Brain pericyte (primary cell): ENCODE results near the gene NFE2L2.
"Not testable (repeated sequence)": the region's sequence is repeated elsewhere in the genome, so short reads cannot be mapped to it uniquely, and the experiment has no call there.

Experiments used
- DNase-seq: peaks from one replicate; pipeline ENCODE4 v3.0.0-alpha.2; 2012; ENCODE audit warnings: low read depth, low spot score

Gene NFE2L2

DNA sequence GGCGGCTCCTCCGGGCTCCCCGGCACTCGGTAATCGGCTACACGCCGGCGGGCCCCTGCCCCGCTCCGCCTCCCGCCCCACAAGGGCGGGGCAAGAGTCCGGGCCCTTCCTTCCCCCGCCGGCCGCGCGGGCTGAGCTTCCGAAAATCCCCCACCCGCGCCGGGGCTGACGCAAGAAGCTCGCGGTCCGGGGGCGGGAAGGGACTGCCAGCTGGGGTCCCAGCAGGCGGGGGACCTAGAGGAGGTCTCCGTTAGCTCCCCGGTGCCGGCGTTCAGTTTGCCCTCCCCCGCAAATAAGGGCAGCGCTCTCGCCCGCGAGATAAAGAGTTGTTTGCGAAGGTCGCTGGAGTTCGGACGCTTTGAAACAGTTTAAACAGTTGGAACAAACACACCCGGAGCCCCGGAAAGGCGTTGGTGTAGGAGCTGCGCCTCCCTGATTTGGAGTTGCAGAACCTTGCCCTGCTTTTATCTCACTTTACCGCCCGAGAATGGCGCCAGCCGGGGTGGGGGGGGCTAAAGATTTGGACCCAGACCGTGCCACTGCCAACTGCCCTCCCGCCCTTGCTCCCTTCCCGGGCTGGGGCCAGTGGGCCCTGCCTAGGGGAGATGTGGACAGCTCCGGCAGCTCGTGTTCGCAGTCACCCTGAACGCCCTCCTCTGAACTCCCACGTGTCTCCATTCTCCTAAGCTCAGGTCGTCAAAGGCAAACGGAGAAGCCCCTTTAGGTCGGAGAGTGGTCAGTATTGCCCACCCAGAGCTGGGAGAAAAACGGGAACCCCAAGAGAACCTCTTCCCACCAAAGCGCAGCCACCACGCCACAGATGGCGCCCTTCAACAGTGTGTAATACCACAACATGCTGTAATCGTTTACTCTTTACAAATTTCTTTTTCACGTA, at the start of gene NFE2L2:
Gene NFE2L2 (minus strand): TSS at position 35 of the 895 bp plus-strand sequence. CDS start 151 bp downstream, outside the sequence.
- DNase-seq = peak; percentile 67

DNA sequence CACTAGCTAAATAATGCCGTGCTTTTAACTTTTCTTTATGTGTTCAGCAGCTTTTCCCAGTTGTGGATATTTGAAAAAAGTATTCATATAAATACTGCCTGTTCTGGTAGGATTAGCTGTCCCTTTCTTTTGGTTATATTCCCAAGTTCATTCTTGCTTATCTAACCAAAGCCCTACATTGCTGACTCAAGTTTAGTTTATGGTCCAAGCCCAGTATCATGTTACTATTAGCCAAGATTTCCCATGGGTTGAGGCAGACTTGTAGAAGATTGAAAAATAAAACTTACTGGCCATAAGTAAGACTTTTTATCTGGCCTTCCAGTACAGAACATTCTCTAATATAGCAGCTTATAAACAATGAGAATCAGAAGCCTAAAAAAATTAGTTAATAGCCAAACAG, 49.7 kb upstream of the NFE2L2 start:
- DNase-seq = peak; percentile 29

DNA sequence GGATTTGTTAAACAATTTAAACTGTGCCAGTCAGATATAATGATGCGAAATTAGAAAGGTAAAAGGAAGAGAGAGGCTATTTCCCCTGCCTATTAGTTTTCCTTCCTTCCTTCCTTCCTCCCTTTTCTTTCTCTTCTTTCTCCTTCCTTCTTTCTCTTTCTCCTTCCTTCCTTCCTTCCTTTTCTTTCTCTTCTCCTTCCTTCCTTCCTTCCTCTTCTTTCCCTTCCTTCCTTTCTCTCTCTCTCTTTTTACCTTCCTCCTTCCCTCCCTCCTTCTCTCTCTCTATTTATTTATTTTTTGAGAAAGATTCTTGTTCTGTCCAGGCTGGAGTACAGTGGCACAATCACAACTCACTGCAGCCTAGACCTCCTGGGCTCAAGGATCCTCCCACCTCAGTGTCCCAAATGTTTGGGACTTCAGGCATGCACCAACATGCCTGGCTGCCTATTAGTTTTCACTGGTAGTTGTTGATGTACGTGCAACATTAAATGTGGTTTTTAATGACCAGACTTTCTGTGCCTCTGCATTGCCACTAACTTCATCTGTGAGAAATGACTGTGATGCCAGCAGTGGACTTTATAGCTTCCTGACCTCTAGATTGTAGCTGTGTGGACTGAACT, 48.7 kb upstream of the NFE2L2 start:
- DNase-seq = no peak

DNA sequence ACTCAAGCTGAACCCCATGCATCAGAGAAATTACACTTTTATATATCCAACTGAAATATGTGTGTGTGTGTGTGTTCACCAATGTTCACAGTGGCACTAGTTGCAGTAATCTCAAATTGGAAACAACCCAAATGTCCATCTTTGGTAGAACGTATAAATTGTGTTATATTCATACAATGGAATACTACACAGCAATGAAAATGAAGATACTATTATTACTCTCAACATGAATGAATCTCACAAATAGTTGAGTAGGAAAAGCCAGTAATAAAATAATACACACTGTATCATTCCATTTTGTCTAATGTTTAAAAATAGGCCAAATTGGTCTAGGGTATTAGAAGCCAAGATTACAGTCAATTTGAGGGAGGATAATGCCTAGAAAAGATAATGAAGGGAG, 48.0 kb upstream of the NFE2L2 start:
- no peak for DNase-seq

DNA sequence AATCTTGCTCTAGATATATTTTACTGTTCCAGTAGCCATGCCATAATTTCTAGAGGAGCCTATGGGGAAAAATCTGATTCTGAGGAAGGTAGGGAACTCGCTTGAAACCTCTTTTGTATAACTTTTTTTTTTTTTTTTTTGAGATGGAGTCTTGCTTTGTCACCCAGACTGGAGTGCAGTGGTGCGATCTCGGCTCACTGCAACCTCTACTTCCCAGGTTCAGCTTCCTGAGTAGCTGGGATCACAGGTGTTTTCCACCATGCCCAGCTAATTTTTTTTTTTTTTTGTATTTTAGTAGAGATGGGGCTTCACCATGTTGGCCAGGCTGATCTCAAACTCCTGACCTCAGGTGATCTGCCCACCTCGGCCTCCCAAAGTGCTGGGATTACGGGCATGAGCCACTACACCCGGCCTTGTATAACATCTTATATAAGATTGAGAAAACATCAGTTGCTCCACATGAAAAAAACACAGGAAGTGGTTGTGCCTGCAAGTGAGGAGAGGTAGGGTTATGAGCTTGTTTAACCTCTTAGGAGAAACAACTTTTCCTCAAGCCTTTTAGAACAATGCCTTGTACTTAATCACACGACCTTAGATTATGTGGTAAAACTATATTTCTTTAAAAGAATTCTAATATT, 45.3 kb upstream of the NFE2L2 start:
- not testable (repeated sequence) for DNase-seq

DNA sequence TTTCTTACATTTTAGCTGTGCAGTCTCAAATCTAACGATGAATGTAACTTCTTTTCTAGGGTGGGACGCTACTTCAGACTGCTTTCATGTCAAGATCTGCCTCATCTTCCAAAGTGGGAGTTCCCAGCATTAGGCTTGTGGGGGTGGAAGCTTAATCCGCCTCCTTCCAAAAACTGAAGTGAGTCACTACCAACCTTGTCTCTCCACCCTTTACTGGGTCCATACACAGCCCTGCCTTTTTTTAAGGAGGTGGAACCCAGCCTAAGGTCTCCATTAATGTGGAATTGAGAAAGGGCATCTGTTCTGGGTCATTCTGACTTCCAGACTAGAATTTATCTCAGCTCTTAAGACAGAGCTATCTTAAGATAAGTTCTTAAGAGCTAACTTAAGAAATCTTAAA, 42.0 kb upstream of the NFE2L2 start:
- no peak for DNase-seq

DNA sequence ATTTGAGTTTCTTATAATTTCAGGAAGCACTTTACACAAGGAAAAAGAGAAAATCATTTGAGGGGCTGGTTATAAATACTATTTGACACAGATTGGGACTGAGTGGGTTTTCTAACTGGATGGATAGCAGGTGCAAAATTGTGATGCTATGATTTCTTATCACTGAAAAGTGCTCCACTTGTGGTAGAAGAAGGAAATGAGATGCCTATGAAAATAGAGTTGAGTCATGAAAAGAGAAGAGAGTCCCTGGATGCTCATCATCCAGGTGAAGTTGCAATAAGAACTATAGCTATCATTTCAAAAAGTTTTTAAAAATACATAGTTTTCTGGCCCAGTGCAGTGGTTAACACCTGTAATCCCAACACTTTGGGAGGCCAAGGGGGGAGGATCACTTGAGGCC, 39.4 kb upstream of the NFE2L2 start:
- no peak for DNase-seq

DNA sequence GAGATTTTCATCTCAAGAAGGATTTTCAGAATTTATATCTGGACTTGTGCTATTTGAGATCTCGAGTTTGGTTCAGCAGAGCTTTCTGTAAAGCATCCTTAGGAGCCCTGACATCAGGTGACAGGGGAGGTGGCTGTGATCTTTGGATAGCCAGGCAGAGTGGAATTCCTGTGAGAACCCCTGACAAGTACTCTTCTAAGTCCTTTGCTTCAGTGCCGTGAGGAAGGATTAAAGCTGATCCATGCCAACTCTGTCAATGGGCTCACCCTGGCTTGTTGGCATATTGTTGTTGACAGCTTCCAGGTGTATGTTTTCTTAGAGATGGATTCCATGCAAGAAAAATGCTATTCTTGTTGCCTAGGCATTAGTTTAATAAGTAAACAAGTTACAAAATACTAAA, 38.0 kb upstream of the NFE2L2 start:
- DNase-seq = no peak

DNA sequence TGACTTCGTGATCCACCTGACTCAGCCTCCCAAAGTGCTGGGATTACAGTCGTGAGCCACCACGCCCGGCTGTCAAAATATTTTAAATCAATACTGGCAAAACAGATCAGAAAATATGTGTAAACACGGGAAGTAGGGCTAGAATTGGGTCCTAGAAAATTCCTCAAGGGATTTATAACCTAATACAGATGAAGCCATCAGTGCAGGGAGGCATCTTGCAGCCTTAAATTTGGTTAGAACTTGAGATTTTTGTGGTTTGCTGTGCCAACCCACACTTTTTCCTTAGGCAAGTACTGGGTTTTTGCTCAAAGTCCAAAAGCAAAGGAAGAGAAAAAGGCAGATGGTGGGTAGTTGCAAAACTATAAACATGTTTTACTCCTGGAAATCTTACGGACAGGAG, 33.7 kb upstream of the NFE2L2 start:
- no peak for DNase-seq

DNA sequence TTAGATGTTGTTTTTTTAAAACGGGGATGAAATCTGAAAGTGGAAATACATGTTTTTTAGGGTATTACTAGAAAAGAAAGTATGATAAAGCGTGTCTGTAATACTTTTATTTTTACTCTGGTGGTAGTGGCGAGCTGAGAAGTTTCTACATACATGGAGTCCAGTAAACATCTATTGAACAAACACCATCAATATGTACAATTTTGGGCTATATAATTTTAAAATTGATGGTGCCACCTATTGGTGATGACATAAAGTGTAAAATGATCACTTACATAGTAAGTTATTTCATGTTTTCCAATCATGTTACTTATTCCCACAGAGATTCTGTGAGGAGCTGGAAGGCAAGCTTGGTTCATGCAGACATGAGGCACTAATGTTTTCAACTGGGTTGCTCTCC, 31.5 kb upstream of the NFE2L2 start:
- peak; percentile 17 for DNase-seq

DNA sequence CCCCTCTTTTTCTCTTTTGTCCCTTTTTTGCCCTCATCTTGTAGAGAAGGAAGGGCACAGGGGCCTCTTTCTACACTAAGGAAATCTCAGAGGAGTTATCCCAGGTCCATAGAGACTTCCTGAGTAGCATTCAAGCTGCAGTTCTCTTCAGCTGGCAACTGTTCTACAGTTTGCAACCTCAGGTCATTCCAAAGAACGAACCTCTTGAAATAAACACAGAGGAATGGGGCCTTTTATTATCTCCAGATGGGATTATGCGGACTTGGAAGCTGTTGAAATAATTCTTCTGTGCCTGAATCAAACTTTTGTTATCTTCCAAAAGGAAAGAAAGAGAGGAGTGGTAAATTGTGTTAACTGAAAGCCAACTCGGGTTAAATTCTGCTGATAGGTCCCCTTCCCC, 31.0 kb upstream of the NFE2L2 start:
- DNase-seq = peak; percentile 47

DNA sequence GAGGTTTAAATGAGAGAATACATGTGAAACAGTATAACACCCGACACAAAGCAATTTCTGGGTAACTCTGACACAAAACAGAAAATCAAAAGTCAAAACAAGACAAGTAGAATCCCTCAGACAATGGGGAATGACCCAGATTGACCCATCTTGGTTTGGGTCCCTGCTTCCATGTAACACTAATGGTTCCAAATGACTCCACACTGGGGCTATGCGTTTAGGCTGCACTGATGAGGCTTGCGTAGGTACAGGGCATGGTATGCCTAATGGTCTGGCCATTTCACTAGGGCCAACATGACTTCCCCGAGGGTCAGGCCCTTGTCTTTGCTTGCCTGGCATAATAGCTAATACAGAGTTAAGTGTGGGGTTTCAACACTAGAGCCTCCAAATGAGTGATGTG, 27.2 kb upstream of the NFE2L2 start:
- DNase-seq = no peak

DNA sequence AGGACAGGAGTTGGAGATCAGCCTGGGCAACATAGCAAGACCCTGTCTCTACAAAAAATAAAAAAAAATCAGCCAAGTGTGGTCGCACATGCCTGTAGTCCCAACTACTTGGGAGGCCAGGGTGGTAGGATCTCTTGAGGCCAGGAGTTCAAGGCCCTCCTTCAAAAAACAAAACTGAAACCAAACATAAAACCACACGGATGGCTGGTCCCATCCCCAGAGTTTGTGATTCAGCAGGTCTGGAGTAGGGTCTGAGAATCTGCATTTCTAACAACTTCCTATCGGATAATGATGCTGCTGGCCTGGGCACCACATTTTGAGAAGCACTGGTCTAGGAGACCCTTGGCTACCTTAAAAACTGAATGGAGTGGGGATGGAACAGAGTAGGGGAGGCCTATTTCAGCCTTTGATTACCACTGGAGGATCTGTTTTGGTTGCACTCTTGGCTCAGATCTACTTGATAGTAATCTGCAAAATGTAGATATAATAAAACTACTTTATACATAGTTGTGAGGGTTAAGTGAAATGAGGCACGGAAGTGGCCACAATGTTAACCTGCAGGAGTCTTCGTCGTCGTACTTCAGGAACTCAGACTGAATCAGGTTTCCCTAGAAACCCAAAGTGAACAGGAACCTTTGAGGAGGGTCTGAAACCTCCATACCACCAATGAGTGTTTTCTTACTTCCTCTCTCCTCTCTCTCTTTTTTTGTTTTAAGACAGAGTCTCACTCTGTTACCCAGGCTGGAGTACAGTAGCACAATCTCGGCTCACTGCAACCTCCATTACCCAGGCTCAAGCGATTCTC, 25.5 kb upstream of the NFE2L2 start:
- no peak for DNase-seq

DNA sequence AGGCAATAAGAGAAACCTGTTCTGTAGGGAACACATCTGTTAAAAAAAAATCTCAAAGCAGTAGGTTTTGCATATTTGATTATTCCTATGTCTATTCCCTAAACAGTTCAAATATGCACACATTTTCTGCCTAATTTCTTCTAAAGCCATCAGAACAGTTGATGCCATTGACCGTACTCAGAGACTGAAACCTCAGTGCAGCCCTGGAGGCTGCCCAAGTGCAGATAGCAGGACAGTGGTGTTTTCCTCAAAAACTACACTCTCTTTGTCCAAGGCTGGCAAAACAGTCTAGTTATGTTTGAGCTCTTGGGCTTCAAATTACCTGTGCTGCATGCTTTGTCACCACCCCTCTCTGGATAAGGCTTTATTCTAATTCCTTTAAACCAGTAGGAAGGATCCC, 23.3 kb upstream of the NFE2L2 start:
- no peak for DNase-seq

DNA sequence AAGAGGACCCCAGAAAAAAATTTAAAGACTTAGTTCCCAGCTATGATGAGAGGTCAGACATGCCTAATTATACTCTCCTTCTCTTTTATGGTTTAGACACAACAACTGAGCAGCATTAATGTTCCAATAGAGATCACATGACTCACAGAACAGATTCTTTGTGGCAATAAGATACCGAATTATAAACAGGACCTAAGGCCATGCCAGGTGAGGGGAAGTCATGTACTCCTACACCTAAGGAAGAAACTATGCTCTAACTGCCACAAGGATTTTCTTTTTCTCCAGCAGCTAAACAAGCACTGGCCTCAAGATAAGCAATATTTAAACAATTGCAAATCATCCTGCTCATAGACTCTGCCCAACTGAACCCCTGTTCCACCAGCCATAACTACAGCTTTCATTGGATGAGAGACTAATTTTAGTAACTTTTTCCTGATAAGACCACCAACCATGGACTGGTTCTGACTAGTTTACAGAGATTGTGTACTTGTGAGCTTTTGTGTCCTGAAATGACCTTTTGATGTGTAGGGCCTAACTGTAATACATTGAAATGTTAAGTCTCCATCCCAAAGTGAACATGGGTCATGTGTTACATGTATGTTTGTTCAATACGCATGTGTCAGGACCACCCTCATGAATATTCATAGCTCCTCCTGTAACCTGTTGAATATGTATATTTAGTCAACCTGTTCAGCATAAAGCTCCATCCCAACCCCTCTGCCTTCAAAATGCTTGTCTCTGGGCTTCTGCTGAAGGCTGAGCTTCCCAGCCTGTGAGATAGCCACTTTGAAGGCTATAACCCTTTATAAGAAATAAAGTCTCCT, 21.6 kb upstream of the NFE2L2 start:
- DNase-seq = no peak

DNA sequence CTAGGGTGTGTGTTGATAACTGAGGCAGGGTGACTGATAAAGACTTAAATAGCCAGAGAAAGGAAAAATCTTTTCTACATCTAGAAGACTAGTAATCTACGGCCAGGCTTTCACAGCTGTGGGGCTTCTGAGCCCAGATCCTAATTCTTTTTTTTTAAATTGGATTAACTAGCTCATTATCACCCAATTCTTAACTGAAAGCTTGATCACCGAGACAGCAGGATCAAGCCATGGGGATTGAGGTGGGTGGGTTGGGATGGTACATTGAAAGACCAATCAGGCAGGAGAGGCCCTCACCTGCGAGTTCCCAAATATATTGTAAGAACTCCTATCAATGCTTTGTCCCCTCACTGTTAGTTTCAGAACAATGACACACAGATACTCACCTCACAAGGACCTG, 20.0 kb upstream of the NFE2L2 start:
- DNase-seq = no peak

DNA sequence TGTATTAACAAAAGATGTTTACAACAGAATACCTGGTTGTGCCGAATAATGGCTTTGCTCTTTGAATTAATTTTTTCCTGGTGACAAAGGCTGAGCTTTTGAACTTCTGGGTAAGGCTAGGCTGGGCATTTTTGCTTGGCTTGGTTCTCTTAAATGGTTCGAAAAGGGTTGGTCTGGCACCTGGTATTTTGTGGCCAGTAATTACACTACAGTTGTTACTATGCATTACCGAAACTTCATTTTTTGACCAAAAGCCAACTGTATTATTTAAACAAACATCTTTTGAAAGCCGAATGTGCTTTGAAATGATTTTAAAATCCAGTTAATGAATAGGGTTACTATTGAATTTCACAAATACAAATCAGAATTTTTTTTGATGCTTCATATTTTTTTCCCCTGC, 19.4 kb upstream of the NFE2L2 start:
- DNase-seq = no peak

DNA sequence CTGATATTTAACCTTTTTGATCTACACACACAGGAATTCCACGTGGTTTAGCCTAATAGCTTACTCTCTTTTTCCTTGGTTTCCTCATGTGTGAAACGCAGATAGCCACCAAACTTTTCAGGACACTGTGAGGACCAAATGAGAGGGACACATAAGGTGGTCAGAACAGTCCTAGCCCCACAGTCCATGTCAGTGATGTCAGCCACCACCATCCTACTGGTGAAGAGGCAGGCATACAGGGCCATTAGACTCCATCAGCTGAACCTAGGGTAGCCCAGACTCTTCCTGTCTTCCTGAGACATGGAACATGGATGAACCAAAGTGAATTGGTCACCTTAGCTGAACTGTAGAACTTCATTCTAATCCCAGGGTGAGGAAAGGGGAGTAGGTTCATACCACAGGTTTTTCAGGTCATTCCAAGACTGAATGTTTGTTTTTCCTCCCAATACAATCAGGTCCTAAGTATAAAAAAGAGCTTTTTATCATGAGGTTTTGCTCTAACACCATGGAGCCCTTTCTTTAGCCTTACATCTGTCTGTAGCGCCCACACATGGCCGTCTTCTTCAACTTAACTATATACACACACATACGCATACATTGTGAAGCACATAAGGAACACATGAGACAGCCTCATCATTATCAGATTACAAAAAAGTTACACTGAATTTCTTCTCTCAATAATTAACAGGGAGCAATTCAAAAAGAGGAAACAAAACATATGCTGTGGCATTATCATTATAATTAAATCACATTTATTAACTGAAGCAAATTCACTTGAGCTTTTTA, 18.5 kb upstream of the NFE2L2 start:
- DNase-seq = no peak

DNA sequence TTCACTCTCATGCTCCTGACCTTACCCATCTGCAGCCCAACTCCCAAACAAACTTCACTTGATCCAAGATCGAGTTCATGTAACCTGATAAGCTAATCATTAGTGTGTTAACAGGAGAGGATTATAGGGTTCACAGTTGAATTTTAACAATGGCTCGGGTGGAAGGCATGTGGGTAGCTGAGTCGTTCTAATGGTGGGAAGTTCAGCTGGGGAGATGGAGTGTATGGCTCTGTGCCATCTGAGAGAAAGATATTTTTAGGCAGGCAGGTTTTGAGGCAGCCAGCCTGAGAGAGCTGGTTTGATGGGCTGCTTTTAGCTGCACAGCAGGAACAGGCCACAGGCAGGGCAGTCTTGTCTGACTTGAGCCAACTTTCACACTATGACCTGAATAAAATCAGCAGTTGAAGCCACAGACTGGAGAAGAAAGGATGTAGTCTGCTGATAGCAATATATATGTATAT, 17.7 kb upstream of the NFE2L2 start:
- DNase-seq = peak; percentile 32
